Neural cell (in vitro differentiated cells): ENCODE data around the gene TNS3. TPM values are rescaled to one million over a fixed set of nuclear protein-coding genes. Genes with fewer than 3 reads are reported as not detected.

Experiments
- H2AFZ ChIP-seq: fragments of 200-600, 300-800 bp; sonication (generic), shearing (Covaris generic); 2 replicates; pipeline ENCODE4 v1.6.0; 2014; ENCODE audit warnings: low read depth, mild to moderate bottlenecking, antibody characterized with exemption, low read length, moderate library complexity
- H3F3A ChIP-seq: fragments of 200-600 bp; shearing (Covaris generic); 2 replicates; pipeline ENCODE4 v1.6.1; 2016; ENCODE audit warnings: mild to moderate bottlenecking, moderate library complexity, mixed read lengths, antibody characterized with exemption, low read length; ENCODE audit not compliant: insufficient read depth, poor library complexity, severe bottlenecking
- H3K27ac ChIP-seq: fragments of 200-600, 300-800 bp; sonication (generic), shearing (Covaris generic); 2 replicates; pipeline ENCODE4 v1.5.1; 2014; ENCODE audit warnings: mild to moderate bottlenecking, low read length, moderate library complexity
- H3K27me3 ChIP-seq: fragments of 300-800, 200-600 bp; sonication (generic), shearing (Covaris generic); 2 replicates; pipeline ENCODE4 v1.6.0; 2014; ENCODE audit warnings: mild to moderate bottlenecking, low read depth, low read length, moderate library complexity; ENCODE audit not compliant: insufficient read depth
- H3K36me3 ChIP-seq: fragments of 300-800, 200-600 bp; sonication (generic), shearing (Covaris generic); 2 replicates; pipeline ENCODE4 v1.5.1; 2014; ENCODE audit warnings: mild to moderate bottlenecking, antibody characterized with exemption, low read length, moderate library complexity; ENCODE audit not compliant: insufficient read depth
- H3K4me2 ChIP-seq: fragments of 300-800, 200-600 bp; sonication (generic), shearing (Covaris generic); 2 replicates; pipeline ENCODE4 v1.6.0; 2014; ENCODE audit warnings: mild to moderate bottlenecking, low read length
- H3K4me3 ChIP-seq: fragments of 300-800, 200-600 bp; sonication (generic), shearing (Covaris generic); 2 replicates; pipeline ENCODE4 v1.5.1; 2014; ENCODE audit warnings: mild to moderate bottlenecking, low read length, moderate library complexity
- H3K79me2 ChIP-seq: fragments of 200-600 bp; shearing (Covaris generic); replicated peaks from 2 replicates; pipeline ENCODE4 v1.6.0; 2014; ENCODE audit warnings: mild to moderate bottlenecking, low read length, moderate library complexity; ENCODE audit not compliant: insufficient read depth
- H3K9ac ChIP-seq: fragments of 300-800, 200-600 bp; sonication (generic), shearing (Covaris generic); 2 replicates; pipeline ENCODE4 v1.6.1; 2016; ENCODE audit warnings: mild to moderate bottlenecking, low read length, mixed read lengths
- H3K9me2 ChIP-seq: fragments of 200-600 bp; shearing (Covaris generic); 2 replicates; pipeline ENCODE4 v1.6.1; 2016; ENCODE audit warnings: mild to moderate bottlenecking, low read length, mixed read lengths; ENCODE audit not compliant: insufficient read depth
- H3K9me3 ChIP-seq: fragments of 200-600, 300-800 bp; sonication (generic), shearing (Covaris generic); 2 replicates; pipeline ENCODE4 v1.6.1; 2016; ENCODE audit warnings: mild to moderate bottlenecking, mixed run types, low read length, moderate library complexity, mixed read lengths
- H4K20me1 ChIP-seq: fragments of 200-600 bp; shearing (Covaris generic); 2 replicates; pipeline ENCODE4 v1.6.1; 2016; ENCODE audit warnings: mild to moderate bottlenecking, mixed run types; ENCODE audit not compliant: insufficient read depth
- EP300 ChIP-seq: fragments of 450-650 bp; conservative IDR thresholded peaks from 2 replicates; pipeline ENCODE4 v1.6.1; 2014; ENCODE audit warnings: antibody characterized with exemption, mild to moderate bottlenecking, moderate library complexity; ENCODE audit not compliant: poor library complexity, severe bottlenecking
- EZH2 ChIP-seq: fragments of 200-600, 300-800 bp; shearing (Covaris generic), sonication (generic); IDR thresholded peaks from 2 replicates; pipeline ENCODE4 v1.6.1; 2014; ENCODE audit warnings: antibody characterized with exemption, low read length, borderline replicate concordance, mild to moderate bottlenecking; ENCODE audit not compliant: insufficient read depth, poor library complexity, severe bottlenecking
- MXI1 ChIP-seq: fragments of 450-650 bp; conservative IDR thresholded peaks from 2 replicates; pipeline ENCODE4 v1.6.1; 2014; ENCODE audit warnings: antibody characterized with exemption, mild to moderate bottlenecking; ENCODE audit not compliant: poor library complexity, severe bottlenecking
- POLR2AphosphoS5 ChIP-seq: IDR thresholded peaks from 2 replicates; pipeline ENCODE4 v1.6.1; 2012
- RAD21 ChIP-seq: fragments of 450-650 bp; conservative IDR thresholded peaks from 2 replicates; pipeline ENCODE4 v1.6.1; 2014; ENCODE audit warnings: antibody characterized with exemption, mild to moderate bottlenecking, moderate library complexity
- REST ChIP-seq: IDR thresholded peaks from 2 replicates; pipeline ENCODE4 v1.6.1; 2012; ENCODE audit warnings: borderline replicate concordance
- SMC3 ChIP-seq: fragments of 450-650 bp; conservative IDR thresholded peaks from 2 replicates; pipeline ENCODE4 v1.6.1; 2014; ENCODE audit warnings: antibody characterized with exemption, mild to moderate bottlenecking, moderate library complexity; ENCODE audit not compliant: poor library complexity
- TAF1 ChIP-seq: IDR thresholded peaks from 2 replicates; pipeline ENCODE4 v1.6.1; 2012; ENCODE audit warnings: low read depth
- polyA plus RNA-seq: library from polyadenylated mRNA; depleted of rRNA; stranded (reverse); fragments of >200 nt; gene quantifications from 2 replicates; pipeline ENCODE4 v1.2.3, GENCODE V29; 2014
- TF ChIP-seq, protein P1 (sequence below): fragments of 450-650 bp; IDR thresholded peaks from 2 replicates; pipeline ENCODE4 v1.5.1; 2014; ENCODE audit warnings: antibody characterized with exemption, mild to moderate bottlenecking, moderate library complexity; ENCODE audit not compliant: poor library complexity, severe bottlenecking

Gene TNS3
- polyA plus RNA-seq, 1 donor from 2014 or later: 0.58 TPM

GRCh38 chr7:47355684-47356083 lies 226.2 kb downstream of the TNS3 start:
- Histone ChIP-seq H3K4me3 (no peak overlapping the region), H3K79me2 (no peaks in the 10 kb centered on the region), H3K9me3 (no peaks in the 10 kb centered on the region), H3K27ac (no peak overlapping the region), H3K9ac (no peak overlapping the region), H3K27me3 (no peaks in the 10 kb centered on the region), H3K9me2 (no peaks in the 10 kb centered on the region), H3K4me2 (no peak overlapping the region), H2AFZ (no peak overlapping the region), H3K36me3 (no peaks in the 10 kb centered on the region), H3F3A (no peaks in the 10 kb centered on the region), H4K20me1 (no peaks in the 10 kb centered on the region)
- TF ChIP-seq POLR2AphosphoS5: no peak
- TF ChIP-seq MXI1: no peak
- no peak for TF ChIP-seq REST
- TF ChIP-seq RAD21: no peak
- no peak for TF ChIP-seq EZH2
- TF ChIP-seq TAF1: no peak
- TF ChIP-seq SMC3: no peak

GRCh38 chr7:47354831-47355541 lies 226.9 kb downstream of the TNS3 start:
- Histone ChIP-seq H3K9ac (no peak overlapping the region), H4K20me1 (no peaks in the 10 kb centered on the region), H3K79me2 (no peaks in the 10 kb centered on the region), H3K27ac (no peak overlapping the region), H3K9me3 (no peaks in the 10 kb centered on the region), H3F3A (no peaks in the 10 kb centered on the region), H3K36me3 (no peaks in the 10 kb centered on the region), H2AFZ (no peak overlapping the region), H3K9me2 (no peaks in the 10 kb centered on the region), H3K4me2 (no peak overlapping the region), H3K4me3 (no peak overlapping the region), H3K27me3 (no peaks in the 10 kb centered on the region)
- TF ChIP-seq TAF1 (no peak), POLR2AphosphoS5 (no peak), REST (no peak), EZH2 (no peak), MXI1 (no peak), EP300 (no peak), RAD21 (no peak), SMC3 (no peak)
- TF ChIP-seq, protein P1, sequence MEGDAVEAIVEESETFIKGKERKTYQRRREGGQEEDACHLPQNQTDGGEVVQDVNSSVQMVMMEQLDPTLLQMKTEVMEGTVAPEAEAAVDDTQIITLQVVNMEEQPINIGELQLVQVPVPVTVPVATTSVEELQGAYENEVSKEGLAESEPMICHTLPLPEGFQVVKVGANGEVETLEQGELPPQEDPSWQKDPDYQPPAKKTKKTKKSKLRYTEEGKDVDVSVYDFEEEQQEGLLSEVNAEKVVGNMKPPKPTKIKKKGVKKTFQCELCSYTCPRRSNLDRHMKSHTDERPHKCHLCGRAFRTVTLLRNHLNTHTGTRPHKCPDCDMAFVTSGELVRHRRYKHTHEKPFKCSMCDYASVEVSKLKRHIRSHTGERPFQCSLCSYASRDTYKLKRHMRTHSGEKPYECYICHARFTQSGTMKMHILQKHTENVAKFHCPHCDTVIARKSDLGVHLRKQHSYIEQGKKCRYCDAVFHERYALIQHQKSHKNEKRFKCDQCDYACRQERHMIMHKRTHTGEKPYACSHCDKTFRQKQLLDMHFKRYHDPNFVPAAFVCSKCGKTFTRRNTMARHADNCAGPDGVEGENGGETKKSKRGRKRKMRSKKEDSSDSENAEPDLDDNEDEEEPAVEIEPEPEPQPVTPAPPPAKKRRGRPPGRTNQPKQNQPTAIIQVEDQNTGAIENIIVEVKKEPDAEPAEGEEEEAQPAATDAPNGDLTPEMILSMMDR: no peak
